Activated CD4-positive, alpha-beta memory T cell treated with anti-CD3 and anti-CD28 coated beads for 36 hours (primary cell): ENCODE results near the gene UNC119B. TPM values are rescaled to one million over a fixed set of nuclear protein-coding genes. Genes with fewer than 3 reads are reported as not detected.

Experiments
- CTCF ChIA-PET: fragments of 350-600 bp; sonication (Branson Sonifier 250); formaldehyde crosslinking; loops from one replicate; lab custom pipeline; 2021; ENCODE audit warnings: antibody characterized with exemption, inconsistent platforms; lab: Charles Lee
- POLR2A ChIA-PET: fragments of 350-600 bp; sonication (Branson Sonifier 250); formaldehyde crosslinking; loops from one replicate; lab custom pipeline; 2021; ENCODE audit warnings: antibody characterized with exemption; lab: Charles Lee
- DNase-seq: peaks from one replicate; pipeline ENCODE4 v3.0.0-alpha.2; 2020
- H3K27ac Mint-ChIP-seq: one replicate; pipeline ENCODE4 v1.8.0; 2021; ENCODE audit warnings: mixed read lengths
- H3K27me3 Mint-ChIP-seq: one replicate; pipeline ENCODE4 v1.8.0; 2021; ENCODE audit warnings: mixed read lengths
- H3K36me3 Mint-ChIP-seq: one replicate; pipeline ENCODE4 v1.8.0; 2021; ENCODE audit warnings: mixed read lengths
- H3K4me1 Mint-ChIP-seq: one replicate; pipeline ENCODE4 v1.8.0; 2021; ENCODE audit warnings: low read depth, mixed read lengths
- H3K4me3 Mint-ChIP-seq: one replicate; pipeline ENCODE4 v1.8.0; 2021; ENCODE audit warnings: mild to moderate bottlenecking, mixed read lengths
- H3K9me3 Mint-ChIP-seq: one replicate; pipeline ENCODE4 v1.8.0; 2021; ENCODE audit warnings: mixed read lengths
- intact Hi-C: fragments of 100-400 bp; cut with micrococcal nuclease; formaldehyde crosslinking; loops from one replicate; pipeline ENCODE4 v1.15.1; 2023
- total RNA-seq, 2 experiments: library from RNA; stranded (reverse); gene quantifications; one replicate each; pipeline ENCODE4 v1.2.3, GENCODE V29; 2021

Gene UNC119B
- total RNA-seq, 2 experiments from 2014 or later: 28.2 to 31.3 TPM

DNA sequence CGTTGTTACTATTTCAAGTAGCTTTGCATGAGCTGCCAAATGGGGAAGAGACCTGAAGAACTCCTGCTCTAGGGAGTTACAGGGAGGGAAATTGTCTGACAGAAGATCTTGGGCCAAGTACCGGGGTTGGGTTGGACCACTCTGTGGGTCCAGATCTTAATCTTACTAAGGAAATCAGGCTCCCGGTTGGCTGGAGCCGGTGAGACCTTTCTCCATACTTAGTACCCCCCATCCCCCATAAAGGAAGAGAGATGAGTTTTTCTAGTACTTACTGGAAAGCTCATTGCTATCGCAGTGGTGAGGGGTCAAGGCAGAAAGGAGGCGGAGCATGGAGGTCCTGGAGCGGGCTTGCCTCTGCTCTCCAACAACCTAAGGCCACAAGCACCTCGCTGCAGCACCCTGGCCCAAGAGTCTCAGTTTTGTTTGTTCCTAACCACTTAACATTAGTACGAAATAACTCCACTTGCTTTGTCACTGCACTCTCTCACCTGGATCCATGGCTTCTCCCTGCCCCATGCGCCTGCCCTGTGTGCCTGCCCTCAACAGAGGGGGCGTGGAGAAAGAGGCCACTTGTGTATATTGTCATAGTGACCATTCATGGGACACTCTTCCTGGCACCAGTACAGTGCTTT is 6.8 kb upstream of the UNC119B start:
- H3K27ac Mint-ChIP-seq: no peak overlapping the region
- CTCF ChIA-PET: interaction anchor here (0.9 to 1.4 kb wide), 2 partner anchors 55 to 122 kb away, joined by 3 to 6 read pairs; partner anchors contain the start of gene POP5
- H3K36me3 Mint-ChIP-seq: peaks cover 16% of the 10 kb centered on the region
- POLR2A ChIA-PET: no interaction called here
- H3K9me3 Mint-ChIP-seq: no peaks in the 10 kb centered on the region
- no peaks in the 10 kb centered on the region for H3K4me1 Mint-ChIP-seq
- DNase-seq: no peak
- no peak overlapping the region for H3K4me3 Mint-ChIP-seq
- intact Hi-C loops: no loop called here
- no peaks in the 10 kb centered on the region for H3K27me3 Mint-ChIP-seq

GRCh38 chr12:120705618-120706017 is 4.6 kb upstream of the UNC119B start:
- Mint-ChIP-seq H3K27ac (no peak overlapping the region), H3K4me1 (peaks cover 5% of the 10 kb centered on the region), H3K9me3 (no peaks in the 10 kb centered on the region), H3K27me3 (no peaks in the 10 kb centered on the region), H3K4me3 (no peak overlapping the region), H3K36me3 (peaks cover 4% of the 10 kb centered on the region)
- no peak for DNase-seq
- ChIA-PET CTCF (interaction anchor here (0.6 to 1.4 kb wide), 2 partner anchors 56 to 58 kb away, joined by 3 to 4 read pairs; no protein-coding TSS in a partner anchor), POLR2A (no interaction called here)
- intact Hi-C loops: no loop called here

DNA sequence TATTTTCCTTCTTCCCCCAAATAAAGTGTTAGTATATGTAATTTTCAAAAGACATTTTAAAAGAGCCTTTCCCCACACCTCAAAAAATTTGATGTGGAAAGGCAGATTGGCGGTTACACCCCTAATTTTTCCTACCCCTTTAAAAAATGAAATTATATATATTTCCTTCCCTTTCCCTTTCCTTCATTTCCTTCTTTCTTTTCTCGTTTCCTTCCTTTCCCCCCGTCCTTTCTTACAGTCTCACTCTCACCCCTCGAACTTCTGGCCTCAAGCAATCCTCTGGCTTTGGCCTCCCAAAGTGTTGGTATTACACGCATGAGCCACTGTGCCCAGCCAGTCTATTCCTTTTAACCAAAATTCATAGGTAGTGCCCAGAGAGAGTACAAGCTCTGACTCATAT is 4.2 kb upstream of the UNC119B start:
- ChIA-PET POLR2A (no interaction called here), CTCF (interaction anchor here (1.4 kb wide), 1 partner anchor 57 kb away, joined by 4 read pairs; no protein-coding TSS in a partner anchor)
- intact Hi-C loops: no loop called here
- Mint-ChIP-seq H3K27me3 (no peaks in the 10 kb centered on the region), H3K27ac (no peak overlapping the region), H3K4me1 (peaks cover 5% of the 10 kb centered on the region), H3K36me3 (peaks cover under 1% of the 10 kb centered on the region), H3K4me3 (no peak overlapping the region), H3K9me3 (no peaks in the 10 kb centered on the region)
- no peak for DNase-seq

DNA sequence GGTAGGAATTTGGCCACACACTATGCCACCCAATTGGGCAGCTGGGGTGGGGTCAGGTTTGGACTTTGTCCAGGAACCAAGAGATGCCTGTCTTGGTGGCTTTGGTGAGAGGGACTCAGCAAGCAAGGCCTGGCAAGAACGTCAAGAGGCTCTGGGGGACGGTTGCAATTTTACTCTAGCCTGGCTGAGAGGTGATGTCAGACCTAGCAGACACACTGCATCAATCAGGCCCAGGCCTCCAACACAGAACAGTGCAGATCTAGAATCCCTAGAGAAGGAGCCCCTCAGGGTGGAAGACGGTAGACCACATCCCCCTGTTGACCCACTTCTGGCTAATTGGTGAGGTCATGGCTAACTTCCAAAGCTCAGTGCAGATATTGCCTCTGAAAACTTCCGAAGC is 1.6 kb upstream of the UNC119B start:
- Mint-ChIP-seq H3K4me1 (peaks cover 28% of the 10 kb centered on the region), H3K9me3 (no peaks in the 10 kb centered on the region), H3K27ac (no peak overlapping the region), H3K36me3 (peaks cover 5% of the 10 kb centered on the region), H3K4me3 (no peak overlapping the region), H3K27me3 (no peaks in the 10 kb centered on the region)
- intact Hi-C loops: no loop called here
- no peak for DNase-seq
- ChIA-PET POLR2A (interaction anchor here (1.0 to 3.7 kb wide), 4 partner anchors 10 to 173 kb away, joined by 3 to 15 read pairs (median 4); partner anchors contain the start of gene MLEC), CTCF (interaction anchor here (1.1 to 5.3 kb wide), 3 partner anchors 61 to 263 kb away, joined by 3 to 52 read pairs (median 4); no protein-coding TSS in a partner anchor)

- CTCF ChIA-PET: interaction anchor here (0.9 to 5.3 kb wide), 7 partner anchors 10 to 261 kb away, joined by 3 to 52 read pairs (median 4); no protein-coding TSS in a partner anchor
- POLR2A ChIA-PET: interaction anchor here (0.7 to 3.7 kb wide), 5 partner anchors 13 to 419 kb away, joined by 3 to 15 read pairs (median 3); partner anchors contain the start of genes CABP1, DYNLL1, MLEC and RNU4-2
- H3K4me3 Mint-ChIP-seq: peak overlapping the region; percentile 84
- peaks cover 33% of the 10 kb centered on the region for H3K4me1 Mint-ChIP-seq
- H3K27ac Mint-ChIP-seq: peak overlapping the region; percentile 62
- peaks cover 18% of the 10 kb centered on the region for H3K36me3 Mint-ChIP-seq
- H3K9me3 Mint-ChIP-seq: no peaks in the 10 kb centered on the region
- DNase-seq: peak; percentile 51
- no peaks in the 10 kb centered on the region for H3K27me3 Mint-ChIP-seq
- intact Hi-C loops: loop anchor here (1.0 kb wide), 2 partner anchors 25 to 128 kb away; no protein-coding TSS in a partner anchor
Measured at GRCh38 chr12:120710805-120711296, 593 bp downstream of the UNC119B start.

- Mint-ChIP-seq H3K27ac (peak overlapping the region; percentile 62), H3K9me3 (no peaks in the 10 kb centered on the region), H3K36me3 (peaks cover 20% of the 10 kb centered on the region), H3K4me1 (peaks cover 33% of the 10 kb centered on the region), H3K4me3 (peak overlapping the region; percentile 84), H3K27me3 (no peaks in the 10 kb centered on the region)
- ChIA-PET POLR2A (interaction anchor here (1.2 to 3.7 kb wide), 4 partner anchors 13 to 420 kb away, joined by 3 to 15 read pairs (median 3); partner anchors contain the start of genes DYNLL1, MLEC and RNU4-2), CTCF (interaction anchor here (0.9 to 5.3 kb wide), 8 partner anchors 9 to 260 kb away, joined by 3 to 52 read pairs (median 4); partner anchors contain the start of gene ACADS)
- intact Hi-C loops: loop anchor here (1.0 kb wide), 1 partner anchor 25 kb away; no protein-coding TSS in a partner anchor
- no peak for DNase-seq
Measured at GRCh38 chr12:120711411-120711810, 1.2 kb downstream of the UNC119B start.

- H3K4me3 Mint-ChIP-seq: no peak overlapping the region
- H3K27me3 Mint-ChIP-seq: no peaks in the 10 kb centered on the region
- H3K4me1 Mint-ChIP-seq: peaks cover 33% of the 10 kb centered on the region
- intact Hi-C loops: no loop called here
- H3K36me3 Mint-ChIP-seq: peaks cover 28% of the 10 kb centered on the region
- DNase-seq: no peak
- ChIA-PET CTCF (interaction anchor here (0.8 to 5.3 kb wide), 3 partner anchors 65 to 174 kb away, joined by 3 to 52 read pairs (median 17); no protein-coding TSS in a partner anchor), POLR2A (no interaction called here)
- H3K9me3 Mint-ChIP-seq: no peaks in the 10 kb centered on the region
- H3K27ac Mint-ChIP-seq: no peak overlapping the region
Measured at GRCh38 chr12:120712610-120713009, 2.4 kb downstream of the UNC119B start.

GRCh38 chr12:120713861-120714482 is 3.7 kb downstream of the UNC119B start:
- intact Hi-C loops: loop anchor here (1.0 kb wide), 2 partner anchors 67 to 131 kb away; no protein-coding TSS in a partner anchor
- peak overlapping the region; percentile 20 for H3K27ac Mint-ChIP-seq
- peaks cover 33% of the 10 kb centered on the region for H3K4me1 Mint-ChIP-seq
- POLR2A ChIA-PET: no interaction called here
- DNase-seq: peak; percentile 77
- no peaks in the 10 kb centered on the region for H3K9me3 Mint-ChIP-seq
- CTCF ChIA-PET: interaction anchor here (1.0 to 2.5 kb wide), 4 partner anchors 66 to 258 kb away, joined by 3 to 28 read pairs (median 13); partner anchors contain the start of gene POP5
- no peak overlapping the region for H3K4me3 Mint-ChIP-seq
- H3K27me3 Mint-ChIP-seq: no peaks in the 10 kb centered on the region
- peaks cover 39% of the 10 kb centered on the region for H3K36me3 Mint-ChIP-seq

GRCh38 chr12:120718055-120718454 is 7.8 kb downstream of the UNC119B start:
- H3K4me1 Mint-ChIP-seq: peaks cover 9% of the 10 kb centered on the region
- ChIA-PET POLR2A (no interaction called here), CTCF (interaction anchor here (0.6 to 0.7 kb wide), 4 partner anchors 62 to 393 kb away, joined by 3 to 4 read pairs (median 3); no protein-coding TSS in a partner anchor)
- H3K27me3 Mint-ChIP-seq: no peaks in the 10 kb centered on the region
- peaks cover 64% of the 10 kb centered on the region for H3K36me3 Mint-ChIP-seq
- H3K27ac Mint-ChIP-seq: no peak overlapping the region
- H3K9me3 Mint-ChIP-seq: no peaks in the 10 kb centered on the region
- no peak overlapping the region for H3K4me3 Mint-ChIP-seq
- intact Hi-C loops: no loop called here
- DNase-seq: no peak

DNA sequence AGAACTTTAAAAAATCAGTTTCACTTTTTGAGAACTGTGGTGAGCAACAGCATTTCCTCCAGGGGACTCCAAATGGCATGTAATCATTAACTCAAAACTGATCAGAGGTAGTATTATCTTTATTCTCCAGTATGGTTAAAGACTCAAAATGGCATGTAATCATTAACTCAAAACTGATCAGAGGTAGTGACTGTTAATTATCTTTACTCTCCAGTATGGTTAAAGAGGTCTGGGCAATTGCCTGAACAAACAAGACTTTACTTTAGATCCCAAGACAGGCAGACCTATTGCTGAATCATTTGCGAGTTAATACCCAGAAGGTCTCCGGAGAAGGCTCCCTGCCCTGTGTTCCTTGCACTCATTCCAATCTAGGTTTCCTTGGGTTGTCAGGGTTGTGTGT is 8.8 kb downstream of the UNC119B start:
- H3K4me3 Mint-ChIP-seq: no peak overlapping the region
- ChIA-PET POLR2A (no interaction called here), CTCF (no interaction called here)
- no peaks in the 10 kb centered on the region for H3K27me3 Mint-ChIP-seq
- peaks cover 64% of the 10 kb centered on the region for H3K36me3 Mint-ChIP-seq
- peaks cover under 1% of the 10 kb centered on the region for H3K4me1 Mint-ChIP-seq
- H3K9me3 Mint-ChIP-seq: no peaks in the 10 kb centered on the region
- DNase-seq: no peak
- intact Hi-C loops: no loop called here
- no peak overlapping the region for H3K27ac Mint-ChIP-seq

- ChIA-PET CTCF (interaction anchor here (0.5 to 2.0 kb wide), 4 partner anchors 70 to 267 kb away, joined by 3 to 8 read pairs (median 4); no protein-coding TSS in a partner anchor), POLR2A (no interaction called here)
- no peaks in the 10 kb centered on the region for H3K9me3 Mint-ChIP-seq
- H3K4me1 Mint-ChIP-seq: peaks cover under 1% of the 10 kb centered on the region
- no peak overlapping the region for H3K4me3 Mint-ChIP-seq
- intact Hi-C loops: no loop called here
- peaks cover 64% of the 10 kb centered on the region for H3K36me3 Mint-ChIP-seq
- no peak for DNase-seq
- no peak overlapping the region for H3K27ac Mint-ChIP-seq
- H3K27me3 Mint-ChIP-seq: no peaks in the 10 kb centered on the region
Measured at GRCh38 chr12:120719496-120720233, 9.4 kb downstream of the UNC119B start.
